ENCODE results near the gene VPS13D.

GRCh38 chr1:12511516-12512468 is 282.0 kb downstream of the VPS13D start:
- no peak for TF ChIP-seq EZH2 (IDR thresholded peaks at IDR 0.05; ENCODE audit: borderline replicate concordance, low read length)
- TF ChIP-seq CTCF (conservative IDR thresholded peaks at IDR 0.05 in 1 of 2, IDR thresholded peaks at IDR 0.05 in 1 of 2; ENCODE audit: extremely low read depth in 1 of 2, insufficient read depth in 1 of 2, low read depth in 1 of 2, low read length in 2 of 2): no peak

All from mammary epithelial cell (primary cell).